Measurements from ENCODE around the gene PRDM16.
"Not testable (repeated sequence)": the region's sequence is repeated elsewhere in the genome, so short reads cannot be mapped to it uniquely, and the experiment has no call there.

PRDM16 gene

DNA sequence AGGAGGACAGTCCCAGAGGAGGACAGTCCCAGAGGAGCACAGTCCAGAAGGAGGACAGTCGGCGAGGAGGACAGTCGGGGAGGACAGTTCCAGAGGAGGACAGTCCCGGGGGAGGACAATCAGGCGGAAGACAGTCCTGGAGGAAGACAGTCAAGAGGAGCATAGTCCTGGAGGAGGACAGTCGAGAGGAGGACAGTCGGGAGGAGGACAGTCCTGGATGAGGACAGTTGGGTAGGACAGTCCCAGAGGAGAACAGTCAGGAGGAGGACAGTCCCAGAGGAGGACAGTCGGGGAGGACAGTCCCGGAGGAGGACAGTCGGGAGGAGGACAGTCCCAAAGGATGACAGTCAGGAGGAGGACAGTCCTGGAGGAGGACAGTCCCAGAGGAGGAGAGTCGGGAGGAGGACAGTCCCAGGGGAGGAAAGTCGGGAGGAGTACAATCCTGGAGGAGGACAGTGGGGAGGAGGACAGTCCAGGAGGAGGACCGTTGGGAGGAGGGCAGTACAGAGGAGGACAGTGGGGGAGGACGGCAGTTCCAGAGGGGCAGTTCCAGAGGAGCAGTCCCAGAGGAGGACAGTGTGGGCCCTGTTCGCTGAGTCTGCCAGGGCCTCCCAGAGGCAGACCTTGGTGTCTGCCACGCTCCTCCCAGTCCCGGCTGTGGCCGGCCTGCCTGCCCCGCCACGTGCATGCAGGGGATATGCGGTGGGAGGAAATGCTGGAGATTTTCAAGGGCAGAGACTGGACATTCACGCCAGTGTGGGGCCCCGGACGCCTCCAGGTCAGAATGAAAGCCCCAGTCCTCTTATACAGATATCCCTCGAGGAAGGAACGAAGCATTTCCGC, 201.6 kb downstream of the PRDM16 start:
- no peak for DNase-seq

- no peak for DNase-seq
Measured at GRCh38 chr1:3271866-3272265, 202.9 kb downstream of the PRDM16 start.

DNA sequence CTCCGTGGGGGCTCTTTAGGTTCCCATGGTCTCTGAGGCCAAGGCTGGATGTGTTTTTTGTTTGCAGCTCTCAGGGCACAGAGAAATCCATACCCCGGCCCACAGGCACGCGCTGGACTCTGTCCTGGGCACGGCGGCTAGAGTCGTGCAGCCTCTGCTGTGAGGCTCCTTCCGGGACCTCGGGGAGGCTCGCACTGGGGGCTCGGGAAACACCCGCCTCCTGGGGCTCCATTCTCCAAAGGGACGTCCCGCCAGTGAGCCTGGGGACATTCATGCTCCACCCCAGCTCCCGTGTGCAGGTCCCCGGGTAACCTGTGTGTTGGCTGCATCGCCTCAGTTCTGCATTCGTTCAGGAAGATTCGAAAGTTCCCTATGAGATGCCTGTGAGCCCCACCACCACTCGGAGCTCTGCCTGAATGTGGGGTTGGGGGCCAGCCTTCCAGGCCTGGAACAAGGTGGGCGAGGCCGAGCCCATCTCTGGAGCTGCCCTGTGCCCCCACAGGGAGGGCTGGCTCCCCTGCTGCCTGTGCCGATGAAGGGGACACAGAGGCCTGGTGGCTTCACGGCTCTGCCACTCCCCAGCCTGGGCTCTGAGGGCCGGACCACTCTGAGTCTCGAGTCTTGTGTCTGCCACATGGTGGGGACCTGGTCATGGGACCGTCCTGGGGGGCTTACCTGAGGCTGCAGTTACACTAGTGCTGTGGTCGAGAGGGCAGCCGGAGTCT, 203.5 kb downstream of the PRDM16 start:
- DNase-seq: no peak

DNA sequence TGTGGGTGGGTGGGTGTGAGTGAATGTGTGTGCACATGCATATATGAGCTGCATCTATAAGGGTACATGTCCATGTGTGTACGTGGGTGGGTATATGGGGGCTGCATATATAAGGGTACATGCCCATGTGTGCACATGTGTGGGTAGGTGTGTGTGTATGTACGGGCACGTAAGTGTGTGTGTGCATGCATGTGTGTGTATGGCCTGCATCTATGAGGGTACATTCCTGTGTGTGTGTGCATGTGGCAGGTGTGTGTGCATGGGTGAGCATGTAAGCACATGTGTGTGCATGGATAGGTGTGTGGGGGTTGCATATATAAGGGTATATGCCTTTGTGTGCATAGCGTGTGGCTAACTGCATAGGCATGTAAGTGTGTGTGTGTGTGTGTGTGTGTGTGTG, 204.4 kb downstream of the PRDM16 start:
- no peak for DNase-seq

- DNase-seq: no peak
Measured at GRCh38 chr1:3274972-3275371, 206.0 kb downstream of the PRDM16 start.

DNA sequence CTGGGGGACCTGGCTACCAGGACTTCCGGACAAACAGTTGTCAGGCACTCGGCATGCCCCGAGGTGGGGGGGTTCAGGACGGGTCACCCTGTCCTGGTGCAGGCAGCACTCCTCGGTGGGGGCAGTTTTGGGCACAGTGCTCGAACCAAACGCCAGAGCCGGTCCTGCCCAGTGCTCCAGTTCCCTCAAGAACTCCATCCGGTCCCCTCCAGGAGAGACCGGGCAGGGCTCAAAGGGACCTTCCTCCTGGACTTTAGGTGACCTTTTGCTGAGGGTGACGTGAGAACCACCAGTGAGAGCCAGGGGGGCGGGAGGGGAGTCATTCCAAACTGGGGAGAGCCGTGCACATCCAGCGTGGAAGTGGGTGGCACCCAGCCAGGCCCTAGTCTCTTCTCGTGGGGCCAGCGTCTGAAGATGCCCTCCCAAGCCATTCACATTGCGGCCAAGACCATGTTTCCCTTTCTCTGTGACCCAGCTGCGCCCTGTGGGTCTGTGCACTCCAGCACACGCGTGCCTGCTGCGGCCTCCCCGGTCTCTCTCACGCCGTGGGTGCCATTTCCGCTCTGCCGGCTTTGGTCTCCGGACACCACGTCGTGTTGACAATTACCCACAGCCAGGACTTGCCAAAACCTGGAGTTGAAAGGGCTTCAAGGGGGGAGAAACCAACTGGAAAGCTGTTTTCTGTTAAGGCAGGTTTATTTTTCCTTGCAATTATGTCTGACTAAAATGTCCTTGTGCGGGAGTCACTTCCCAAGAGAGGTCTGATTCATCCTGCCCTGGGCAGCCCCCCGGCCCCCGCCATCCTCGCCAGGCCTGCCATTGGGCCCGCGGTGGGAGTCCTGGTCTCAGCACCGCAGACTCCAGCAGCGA, 206.7 kb downstream of the PRDM16 start:
- DNase-seq: no peak

- no peak for DNase-seq
Measured at GRCh38 chr1:3276341-3276800, 207.4 kb downstream of the PRDM16 start.

- DNase-seq: no peak
Measured at GRCh38 chr1:3277011-3277471, 208.0 kb downstream of the PRDM16 start.

DNA sequence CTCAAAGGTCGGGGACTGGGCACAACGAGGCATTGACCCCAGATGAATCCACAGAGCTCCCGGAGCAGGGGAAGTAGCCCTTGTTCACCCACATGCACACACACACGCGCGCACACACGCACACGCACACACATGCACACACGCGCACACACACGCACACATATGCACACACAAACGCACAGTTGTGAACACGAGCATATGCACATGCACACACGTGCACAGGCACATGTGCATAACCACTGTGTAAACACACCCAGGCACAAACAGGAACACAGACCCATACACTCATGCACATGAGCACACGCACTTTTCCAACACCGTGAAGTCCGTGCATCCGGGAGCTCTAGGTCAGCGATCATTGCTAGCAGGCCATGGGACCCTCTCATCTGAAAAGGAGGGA, 208.6 kb downstream of the PRDM16 start:
- DNase-seq: no peak

- DNase-seq: no peak
Measured at GRCh38 chr1:3278416-3279181, 209.6 kb downstream of the PRDM16 start.

DNA sequence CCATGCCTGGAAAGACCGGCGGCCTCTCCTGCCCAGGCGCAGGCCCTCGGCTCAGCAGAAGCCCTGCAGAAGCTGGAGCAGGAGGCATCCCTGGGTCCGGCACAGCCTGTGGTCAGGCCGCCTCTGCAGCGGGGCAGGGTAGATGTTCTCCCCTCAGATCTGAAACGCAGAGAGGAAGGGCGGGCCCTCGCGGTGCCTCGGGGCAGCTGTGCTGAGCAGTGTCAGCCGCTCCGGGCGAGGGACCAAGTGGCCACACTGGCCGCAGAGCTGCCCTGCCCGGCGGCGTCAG, 210.1 kb downstream of the PRDM16 start:
- DNase-seq: no peak

DNA sequence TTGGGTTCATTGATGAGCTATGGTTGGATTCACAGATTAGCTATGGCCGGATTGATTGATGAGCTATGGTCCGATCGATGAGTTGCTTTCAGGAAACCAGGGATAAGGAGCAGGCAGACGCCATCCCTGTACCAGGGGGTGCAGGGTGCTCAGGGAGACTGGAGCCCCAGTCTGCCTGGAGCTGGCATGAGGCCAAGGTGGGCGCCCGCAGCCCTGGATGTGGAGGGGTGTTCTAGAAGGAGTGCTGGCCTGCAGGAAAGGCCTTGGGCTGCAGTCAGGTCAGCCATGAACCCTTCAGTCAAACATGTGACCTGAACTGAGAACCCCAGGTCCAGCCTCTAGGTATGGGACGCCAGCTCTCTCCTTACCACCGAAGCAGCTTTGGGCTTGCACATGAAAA, 212.7 kb downstream of the PRDM16 start:
- DNase-seq: no peak

DNA sequence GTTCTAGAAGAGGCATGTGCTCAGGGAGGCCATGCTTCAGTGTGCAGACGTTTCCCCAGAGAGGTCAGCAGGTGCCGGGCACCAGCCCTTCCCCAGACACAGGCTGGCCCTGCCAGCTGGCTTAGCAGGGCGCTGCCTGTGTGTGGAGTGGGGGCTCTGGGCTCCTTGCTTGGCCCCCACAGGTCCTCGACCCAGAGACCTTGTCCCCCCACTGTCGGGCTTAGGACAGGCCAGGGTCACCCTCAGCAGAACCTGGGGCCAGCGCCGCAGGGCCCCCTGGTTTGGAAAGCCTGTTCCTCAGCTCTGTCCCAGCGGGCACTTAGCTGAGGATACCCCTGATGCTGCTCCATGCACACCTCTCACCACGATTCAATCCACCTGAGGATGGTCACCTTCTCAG, 213.2 kb downstream of the PRDM16 start:
- no peak for DNase-seq

DNA sequence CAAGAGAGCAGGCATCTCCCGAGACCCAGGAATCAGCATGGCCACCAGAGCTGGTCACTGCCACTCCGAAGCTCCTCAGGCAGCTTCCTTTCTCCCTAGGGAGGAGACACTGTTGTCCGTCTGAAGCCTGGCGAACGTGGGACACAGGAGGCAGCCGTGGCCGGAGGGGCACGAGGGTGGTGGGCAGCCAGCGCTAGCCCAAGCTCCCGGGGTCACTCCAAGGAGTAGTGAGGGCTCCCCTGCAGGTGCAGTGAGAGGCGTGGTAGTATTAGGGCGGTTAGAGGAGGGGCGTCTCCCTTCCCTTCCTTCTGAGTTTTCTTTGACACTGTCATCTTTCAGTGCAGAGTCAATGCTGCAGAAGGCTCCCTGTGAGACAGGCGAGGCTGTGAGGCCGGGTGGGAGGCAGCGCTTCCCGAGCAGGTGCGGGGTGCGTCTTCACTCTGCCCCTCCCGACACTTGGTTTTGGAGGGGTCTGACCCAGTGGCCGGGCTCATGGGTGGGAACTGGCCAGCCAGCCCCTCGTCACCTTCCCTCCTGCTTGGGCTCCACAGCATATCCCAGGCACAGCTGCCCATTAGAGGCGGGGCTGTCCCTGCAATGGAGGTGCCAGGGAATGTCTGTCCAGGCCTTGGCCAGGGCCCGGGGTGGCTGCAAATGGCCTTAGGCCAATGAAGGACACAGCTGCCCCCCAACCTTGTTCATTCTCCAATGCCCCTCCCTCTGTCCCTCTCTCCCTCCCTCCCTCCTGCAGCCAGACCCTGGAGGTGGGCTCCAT, 213.8 kb downstream of the PRDM16 start:
- DNase-seq: no peak

- DNase-seq: no peak
Measured at GRCh38 chr1:3283849-3284248, 214.8 kb downstream of the PRDM16 start.

GRCh38 chr1:3284691-3285090, 215.7 kb downstream of the PRDM16 start:
- DNase-seq: no peak

GRCh38 chr1:3285106-3285740, 216.2 kb downstream of the PRDM16 start:
- DNase-seq: no peak

- DNase-seq: not testable (repeated sequence)
Measured at GRCh38 chr1:3287095-3287494, 218.1 kb downstream of the PRDM16 start.

GRCh38 chr1:3287656-3288160, 218.7 kb downstream of the PRDM16 start:
- DNase-seq: no peak

GRCh38 chr1:3289502-3289901, 220.5 kb downstream of the PRDM16 start:
- no peak for DNase-seq

GRCh38 chr1:3290438-3290837, 221.4 kb downstream of the PRDM16 start:
- DNase-seq: no peak

All from NCI-H2107 (cell line).